DND-41 (cell line): ENCODE data around the gene RNF145.

ENCODE experiments used
- ATAC-seq: fragments of 200-7000 bp; cut with Tn5 transposase; 3 replicates; pipeline ENCODE4 v1.9.1; 2021; ENCODE audit warnings: low read depth; ENCODE audit not compliant: insufficient read depth
- DNase-seq: peaks from one replicate; pipeline ENCODE4 v3.0.0-alpha.2; 2020
- H2AFZ ChIP-seq: 2 replicates; pipeline ENCODE4 v1.6.0; 2012; ENCODE audit warnings: low read depth, low read length
- H3K27ac ChIP-seq: 2 replicates; pipeline ENCODE4 v1.5.1; 2012; ENCODE audit warnings: low read length, inconsistent platforms
- H3K27me3 ChIP-seq: fragments of 200-600 bp; sonication (generic); 2 replicates; pipeline ENCODE4 v1.6.0; 2012; ENCODE audit warnings: low read length, mild to moderate bottlenecking, inconsistent platforms; ENCODE audit not compliant: insufficient read depth, poor library complexity
- H3K36me3 ChIP-seq: 2 replicates; pipeline ENCODE4 v1.5.1; 2012; ENCODE audit warnings: low read length, inconsistent platforms; ENCODE audit not compliant: insufficient read depth
- H3K4me1 ChIP-seq: 2 replicates; pipeline ENCODE4 v1.5.1; 2012; ENCODE audit warnings: mild to moderate bottlenecking, low read length; ENCODE audit not compliant: insufficient read depth
- H3K4me2 ChIP-seq: 2 replicates; pipeline ENCODE4 v1.6.0; 2012; ENCODE audit warnings: mild to moderate bottlenecking, moderate library complexity, low read length, inconsistent platforms; ENCODE audit not compliant: insufficient read depth
- H3K4me3 ChIP-seq, 2 experiments: fragments of 200-600 bp in 1 of 2; shearing (Covaris generic) in 1 of 2; 2 replicates each; pipeline ENCODE4 v1.5.1; 2012 to 2016; ENCODE audit warnings: inconsistent platforms in 2 of 2, low read length in 2 of 2, mild to moderate bottlenecking in 2 of 2, low read depth in 1 of 2, moderate library complexity in 1 of 2
- H3K79me2 ChIP-seq: 2 replicates; pipeline ENCODE4 v1.6.0; 2012; ENCODE audit warnings: low read length, inconsistent platforms; ENCODE audit not compliant: insufficient read depth
- H3K9ac ChIP-seq: 2 replicates; pipeline ENCODE4 v1.6.0; 2012; ENCODE audit warnings: low read depth, mild to moderate bottlenecking, inconsistent platforms, low read length, moderate library complexity
- H3K9me3 ChIP-seq: 2 replicates; pipeline ENCODE4 v1.5.1; 2012; ENCODE audit warnings: low read length, moderate library complexity, mild to moderate bottlenecking, inconsistent platforms; ENCODE audit not compliant: insufficient read depth, severe bottlenecking
- H4K20me1 ChIP-seq: 2 replicates; pipeline ENCODE4 v1.6.0; 2012; ENCODE audit warnings: low read length; ENCODE audit not compliant: insufficient read depth
- EZH2 ChIP-seq: IDR thresholded peaks from 3 replicates; pipeline ENCODE4 v1.6.1; 2012; ENCODE audit warnings: borderline replicate concordance, low read depth, mild to moderate bottlenecking, moderate library complexity, low read length, inconsistent platforms; ENCODE audit not compliant: severe bottlenecking
- TF ChIP-seq, protein P1 (sequence below): IDR thresholded peaks from 2 replicates; pipeline ENCODE4 v1.5.1; 2012; ENCODE audit warnings: borderline replicate concordance, low read length, moderate library complexity, mild to moderate bottlenecking; ENCODE audit not compliant: poor library complexity, severe bottlenecking; ENCODE audit errors: extremely low read depth

The RNF145 gene

DNA sequence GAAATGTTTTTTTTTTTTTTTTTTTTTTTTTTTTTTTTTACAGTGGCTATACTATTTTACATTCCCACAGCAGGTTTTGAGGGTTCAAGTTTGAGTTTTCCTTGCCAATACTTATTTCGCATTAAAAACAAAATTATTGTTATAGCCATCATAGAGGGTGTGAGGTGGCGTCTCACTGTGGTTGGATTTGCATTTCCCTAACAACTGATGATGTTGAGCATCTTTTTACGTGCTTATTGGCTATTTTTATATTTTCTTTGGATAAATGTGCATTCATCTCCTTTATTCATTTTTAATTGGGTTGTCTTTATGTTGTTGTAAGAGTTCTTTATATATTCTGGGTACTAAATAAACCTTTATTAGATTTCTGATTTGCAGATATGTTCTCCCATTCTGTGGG is 34.8 kb upstream of the RNF145 start:
- Histone ChIP-seq H3K79me2 (no peaks in the 10 kb centered on the region), H3K9ac (no peak overlapping the region), H2AFZ (no peak overlapping the region), H3K36me3 (no peaks in the 10 kb centered on the region), H3K27ac (no peak overlapping the region), H3K4me3 (no peak overlapping the region), H4K20me1 (no peaks in the 10 kb centered on the region), H3K4me2 (no peak overlapping the region), H3K4me1 (no peaks in the 10 kb centered on the region), H3K27me3 (no peaks in the 10 kb centered on the region), H3K9me3 (no peaks in the 10 kb centered on the region)
- ATAC-seq (no peak), DNase-seq (no peak)
- no peak for TF ChIP-seq EZH2
- TF ChIP-seq, protein P1, sequence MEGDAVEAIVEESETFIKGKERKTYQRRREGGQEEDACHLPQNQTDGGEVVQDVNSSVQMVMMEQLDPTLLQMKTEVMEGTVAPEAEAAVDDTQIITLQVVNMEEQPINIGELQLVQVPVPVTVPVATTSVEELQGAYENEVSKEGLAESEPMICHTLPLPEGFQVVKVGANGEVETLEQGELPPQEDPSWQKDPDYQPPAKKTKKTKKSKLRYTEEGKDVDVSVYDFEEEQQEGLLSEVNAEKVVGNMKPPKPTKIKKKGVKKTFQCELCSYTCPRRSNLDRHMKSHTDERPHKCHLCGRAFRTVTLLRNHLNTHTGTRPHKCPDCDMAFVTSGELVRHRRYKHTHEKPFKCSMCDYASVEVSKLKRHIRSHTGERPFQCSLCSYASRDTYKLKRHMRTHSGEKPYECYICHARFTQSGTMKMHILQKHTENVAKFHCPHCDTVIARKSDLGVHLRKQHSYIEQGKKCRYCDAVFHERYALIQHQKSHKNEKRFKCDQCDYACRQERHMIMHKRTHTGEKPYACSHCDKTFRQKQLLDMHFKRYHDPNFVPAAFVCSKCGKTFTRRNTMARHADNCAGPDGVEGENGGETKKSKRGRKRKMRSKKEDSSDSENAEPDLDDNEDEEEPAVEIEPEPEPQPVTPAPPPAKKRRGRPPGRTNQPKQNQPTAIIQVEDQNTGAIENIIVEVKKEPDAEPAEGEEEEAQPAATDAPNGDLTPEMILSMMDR, result no peak

DNA sequence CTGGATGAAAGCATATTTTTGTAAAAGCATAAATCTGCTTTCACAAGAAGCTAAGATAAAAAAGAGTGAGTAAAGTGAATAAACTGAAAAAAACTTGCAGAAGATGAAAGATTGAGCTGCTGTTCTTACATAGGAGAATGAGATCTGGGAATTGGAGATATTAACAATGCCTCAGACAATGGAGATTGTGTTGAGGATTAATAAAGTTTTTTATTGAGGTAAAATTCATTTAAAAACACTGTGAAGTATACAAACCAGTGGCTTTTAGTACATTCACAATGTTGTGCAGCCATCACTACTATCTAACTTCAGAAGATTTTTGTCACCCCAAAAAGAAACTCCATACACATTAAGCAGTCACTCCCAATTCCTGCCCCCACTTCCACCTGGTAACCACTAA is 34.0 kb upstream of the RNF145 start:
- H4K20me1 ChIP-seq, result no peaks in the 10 kb centered on the region
- no peak overlapping the region for H3K4me3 ChIP-seq
- H3K4me2 ChIP-seq, result no peak overlapping the region
- DNase-seq (no peak), ATAC-seq (no peak)
- H3K9ac ChIP-seq, result no peak overlapping the region
- H3K27ac ChIP-seq, result no peak overlapping the region
- no peaks in the 10 kb centered on the region for H3K4me1 ChIP-seq
- no peaks in the 10 kb centered on the region for H3K79me2 ChIP-seq
- H3K36me3 ChIP-seq, result no peaks in the 10 kb centered on the region
- TF ChIP-seq, protein P1, result no peak
- TF ChIP-seq EZH2, result no peak
- H2AFZ ChIP-seq, result no peak overlapping the region
- H3K27me3 ChIP-seq, result no peaks in the 10 kb centered on the region
- no peaks in the 10 kb centered on the region for H3K9me3 ChIP-seq

GRCh38 chr5:159242656-159243055 is 33.3 kb upstream of the RNF145 start:
- no peak overlapping the region for H3K9ac ChIP-seq
- no peak overlapping the region for H2AFZ ChIP-seq
- TF ChIP-seq EZH2, result no peak
- H4K20me1 ChIP-seq, result no peaks in the 10 kb centered on the region
- DNase-seq (no peak), ATAC-seq (no peak)
- H3K4me2 ChIP-seq, result no peak overlapping the region
- H3K79me2 ChIP-seq, result no peaks in the 10 kb centered on the region
- no peaks in the 10 kb centered on the region for H3K9me3 ChIP-seq
- H3K4me1 ChIP-seq, result no peaks in the 10 kb centered on the region
- H3K36me3 ChIP-seq, result no peaks in the 10 kb centered on the region
- H3K27me3 ChIP-seq, result no peaks in the 10 kb centered on the region
- H3K4me3 ChIP-seq, result no peak overlapping the region
- no peak overlapping the region for H3K27ac ChIP-seq

GRCh38 chr5:159241946-159242552 is 32.7 kb upstream of the RNF145 start:
- ATAC-seq (no peak), DNase-seq (no peak)

More at GRCh38 chr5:159241946-159242552, 32.7 kb upstream of the RNF145 start:
- Histone ChIP-seq H3K27me3 (no peaks in the 10 kb centered on the region), H3K36me3 (no peaks in the 10 kb centered on the region), H3K9me3 (no peaks in the 10 kb centered on the region), H3K79me2 (no peaks in the 10 kb centered on the region), H3K27ac (no peak overlapping the region), H3K4me1 (no peaks in the 10 kb centered on the region), H3K4me2 (no peak overlapping the region), H2AFZ (no peak overlapping the region), H3K4me3 (no peak overlapping the region), H3K9ac (no peak overlapping the region), H4K20me1 (no peaks in the 10 kb centered on the region)
- TF ChIP-seq, protein P1, result no peak
- TF ChIP-seq EZH2, result no peak
